ENCODE measurements around the gene PLB1. TPM values are rescaled to one million over a fixed set of nuclear protein-coding genes. Genes with fewer than 3 reads are reported as not detected.
A peak's percentile ranks its signal among the peaks of the same experiment; 100 is the strongest.

Gene PLB1
- total RNA-seq, 1 donor, result 9.2 TPM

- Histone ChIP-seq H3K9me3 (ENCODE audit: low read depth, low read length) (no peaks in the 10 kb centered on the region), H3K4me1 (ENCODE audit: insufficient read depth, low read length) (peaks cover 17% of the 10 kb centered on the region), H3K4me3 (ENCODE audit: low read length) (peak overlapping the region; percentile 69), H3K27me3 (ENCODE audit: insufficient read depth, low read length) (no peaks in the 10 kb centered on the region)
These were observed 71.2 kb downstream of the PLB1 start for GRCh38 chr2:28567061-28567471.

GRCh38 chr2:28568036-28568435 lies 72.2 kb downstream of the PLB1 start:
- H3K4me3 ChIP-seq (ENCODE audit: low read length), result no peak overlapping the region
- H3K4me1 ChIP-seq (ENCODE audit: insufficient read depth, low read length), result peaks cover 17% of the 10 kb centered on the region
- H3K27me3 ChIP-seq (ENCODE audit: insufficient read depth, low read length), result no peaks in the 10 kb centered on the region
- no peaks in the 10 kb centered on the region for H3K9me3 ChIP-seq (ENCODE audit: low read depth, low read length)

GRCh38 chr2:28568533-28568932 lies 72.7 kb downstream of the PLB1 start:
- Histone ChIP-seq H3K9me3 (ENCODE audit: low read depth, low read length) (no peaks in the 10 kb centered on the region), H3K27me3 (ENCODE audit: insufficient read depth, low read length) (no peaks in the 10 kb centered on the region), H3K4me3 (ENCODE audit: low read length) (no peak overlapping the region), H3K4me1 (ENCODE audit: insufficient read depth, low read length) (peaks cover 17% of the 10 kb centered on the region)

- H3K4me1 ChIP-seq (ENCODE audit: insufficient read depth, low read length), result peaks cover 17% of the 10 kb centered on the region
These were observed 74.6 kb downstream of the PLB1 start for GRCh38 chr2:28570431-28570830.

GRCh38 chr2:28576714-28577113 lies 80.9 kb downstream of the PLB1 start:
- no peak overlapping the region for H3K4me3 ChIP-seq (ENCODE audit: low read length)
- no peaks in the 10 kb centered on the region for H3K9me3 ChIP-seq (ENCODE audit: low read depth, low read length)
- H3K4me1 ChIP-seq (ENCODE audit: insufficient read depth, low read length), result no peaks in the 10 kb centered on the region

More at GRCh38 chr2:28570431-28570830, 74.6 kb downstream of the PLB1 start:
- Histone ChIP-seq H3K9me3 (ENCODE audit: low read depth, low read length) (no peaks in the 10 kb centered on the region), H3K4me3 (ENCODE audit: low read length) (no peak overlapping the region), H3K27me3 (ENCODE audit: insufficient read depth, low read length) (no peaks in the 10 kb centered on the region)

GRCh38 chr2:28577791-28578680 lies 82.2 kb downstream of the PLB1 start:
- Histone ChIP-seq H3K9me3 (ENCODE audit: low read depth, low read length) (no peaks in the 10 kb centered on the region), H3K27me3 (ENCODE audit: insufficient read depth, low read length) (no peaks in the 10 kb centered on the region), H3K4me1 (ENCODE audit: insufficient read depth, low read length) (no peaks in the 10 kb centered on the region), H3K4me3 (ENCODE audit: low read length) (no peak overlapping the region)

More at GRCh38 chr2:28576714-28577113, 80.9 kb downstream of the PLB1 start:
- no peaks in the 10 kb centered on the region for H3K27me3 ChIP-seq (ENCODE audit: insufficient read depth, low read length)

GRCh38 chr2:28578774-28579173 lies 82.9 kb downstream of the PLB1 start:
- H3K27me3 ChIP-seq (ENCODE audit: insufficient read depth, low read length), result no peaks in the 10 kb centered on the region
- H3K4me3 ChIP-seq (ENCODE audit: low read length), result no peak overlapping the region

GRCh38 chr2:28579606-28580005 lies 83.7 kb downstream of the PLB1 start:
- no peaks in the 10 kb centered on the region for H3K27me3 ChIP-seq (ENCODE audit: insufficient read depth, low read length)
- no peak overlapping the region for H3K4me3 ChIP-seq (ENCODE audit: low read length)
- no peaks in the 10 kb centered on the region for H3K9me3 ChIP-seq (ENCODE audit: low read depth, low read length)
- peaks cover 12% of the 10 kb centered on the region for H3K4me1 ChIP-seq (ENCODE audit: insufficient read depth, low read length)

More at GRCh38 chr2:28578774-28579173, 82.9 kb downstream of the PLB1 start:
- Histone ChIP-seq H3K9me3 (ENCODE audit: low read depth, low read length) (no peaks in the 10 kb centered on the region), H3K4me1 (ENCODE audit: insufficient read depth, low read length) (peaks cover 4% of the 10 kb centered on the region)

GRCh38 chr2:28580078-28580477 lies 84.2 kb downstream of the PLB1 start:
- Histone ChIP-seq H3K27me3 (ENCODE audit: insufficient read depth, low read length) (no peaks in the 10 kb centered on the region), H3K9me3 (ENCODE audit: low read depth, low read length) (no peaks in the 10 kb centered on the region), H3K4me1 (ENCODE audit: insufficient read depth, low read length) (peaks cover 14% of the 10 kb centered on the region), H3K4me3 (ENCODE audit: low read length) (no peak overlapping the region)

GRCh38 chr2:28581312-28581711 lies 85.5 kb downstream of the PLB1 start:
- H3K27me3 ChIP-seq (ENCODE audit: insufficient read depth, low read length), result no peaks in the 10 kb centered on the region
- no peaks in the 10 kb centered on the region for H3K9me3 ChIP-seq (ENCODE audit: low read depth, low read length)
- H3K4me3 ChIP-seq (ENCODE audit: low read length), result no peak overlapping the region
- H3K4me1 ChIP-seq (ENCODE audit: insufficient read depth, low read length), result peaks cover 14% of the 10 kb centered on the region

- H3K4me3 ChIP-seq (ENCODE audit: low read length), result no peak overlapping the region
These were observed 86.3 kb downstream of the PLB1 start for GRCh38 chr2:28582152-28582551.

GRCh38 chr2:28582595-28582994 lies 86.7 kb downstream of the PLB1 start:
- Histone ChIP-seq H3K9me3 (ENCODE audit: low read depth, low read length) (no peaks in the 10 kb centered on the region), H3K4me1 (ENCODE audit: insufficient read depth, low read length) (peaks cover 23% of the 10 kb centered on the region)

More at GRCh38 chr2:28582152-28582551, 86.3 kb downstream of the PLB1 start:
- peaks cover 19% of the 10 kb centered on the region for H3K4me1 ChIP-seq (ENCODE audit: insufficient read depth, low read length)
- H3K9me3 ChIP-seq (ENCODE audit: low read depth, low read length), result no peaks in the 10 kb centered on the region
- no peaks in the 10 kb centered on the region for H3K27me3 ChIP-seq (ENCODE audit: insufficient read depth, low read length)

GRCh38 chr2:28583899-28584553 lies 88.2 kb downstream of the PLB1 start:
- H3K27me3 ChIP-seq (ENCODE audit: insufficient read depth, low read length), result no peaks in the 10 kb centered on the region
- H3K4me3 ChIP-seq (ENCODE audit: low read length), result no peak overlapping the region
- peaks cover 33% of the 10 kb centered on the region for H3K4me1 ChIP-seq (ENCODE audit: insufficient read depth, low read length)
- no peaks in the 10 kb centered on the region for H3K9me3 ChIP-seq (ENCODE audit: low read depth, low read length)

More at GRCh38 chr2:28582595-28582994, 86.7 kb downstream of the PLB1 start:
- Histone ChIP-seq H3K27me3 (ENCODE audit: insufficient read depth, low read length) (no peaks in the 10 kb centered on the region), H3K4me3 (ENCODE audit: low read length) (no peak overlapping the region)

GRCh38 chr2:28586867-28587266 lies 91.0 kb downstream of the PLB1 start:
- Histone ChIP-seq H3K27me3 (ENCODE audit: insufficient read depth, low read length) (no peaks in the 10 kb centered on the region), H3K4me3 (ENCODE audit: low read length) (no peak overlapping the region), H3K4me1 (ENCODE audit: insufficient read depth, low read length) (peaks cover 33% of the 10 kb centered on the region), H3K9me3 (ENCODE audit: low read depth, low read length) (no peaks in the 10 kb centered on the region)

GRCh38 chr2:28587526-28588291 lies 91.8 kb downstream of the PLB1 start:
- Histone ChIP-seq H3K27me3 (ENCODE audit: insufficient read depth, low read length) (no peaks in the 10 kb centered on the region), H3K9me3 (ENCODE audit: low read depth, low read length) (no peaks in the 10 kb centered on the region), H3K4me3 (ENCODE audit: low read length) (no peak overlapping the region), H3K4me1 (ENCODE audit: insufficient read depth, low read length) (peaks cover 33% of the 10 kb centered on the region)

All from mononuclear cell (primary cell).